IPS DF 4.7 (cell line): ENCODE results near the gene ACBD4.

Experiments used
- DNase-seq: peaks from one replicate; pipeline ENCODE4 v3.0.0-alpha.2; 2013; ENCODE audit warnings: low spot score; ENCODE audit errors: extremely low read depth

The ACBD4 gene

DNA sequence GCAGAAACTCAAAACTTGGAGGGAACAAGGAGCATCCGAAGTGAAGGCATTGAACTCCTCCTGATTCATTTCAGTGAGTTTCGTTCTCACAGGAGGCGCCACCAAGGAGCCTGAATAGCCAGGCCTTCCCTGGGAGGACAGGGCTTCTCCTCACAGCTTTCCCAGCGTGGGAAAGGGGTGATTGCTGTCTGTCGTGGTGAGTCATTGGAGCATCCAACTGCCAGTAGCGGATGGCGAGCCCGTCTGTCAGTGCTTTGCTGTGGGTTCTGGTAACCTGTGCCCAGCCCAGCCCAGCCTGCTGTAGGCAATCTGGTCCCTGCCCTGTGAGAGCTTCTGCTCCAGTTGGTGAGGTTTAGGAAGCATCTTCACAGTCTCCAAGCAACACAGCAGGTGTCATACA, 31.5 kb upstream of the ACBD4 start:
- DNase-seq: no peak

DNA sequence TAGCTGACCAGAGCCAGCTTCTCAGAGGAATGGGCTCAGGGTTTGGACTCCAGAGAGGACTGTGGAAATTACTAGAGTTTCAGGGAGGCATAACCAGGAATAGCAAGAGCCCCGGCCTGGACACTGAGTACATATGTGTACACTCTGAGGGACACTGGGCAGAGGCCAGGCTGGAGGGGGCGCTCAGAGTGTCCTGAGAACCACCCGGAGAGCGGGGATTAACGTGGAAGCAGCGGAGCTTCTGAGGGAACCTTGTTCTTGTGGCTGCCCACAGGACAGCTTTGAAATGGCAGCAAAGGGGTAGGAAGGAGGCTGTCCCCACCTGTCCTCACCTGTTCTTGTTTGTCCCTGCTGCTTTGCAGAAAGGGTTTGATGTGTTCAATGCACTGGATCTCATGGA, 31.0 kb upstream of the ACBD4 start:
- no peak for DNase-seq

DNA sequence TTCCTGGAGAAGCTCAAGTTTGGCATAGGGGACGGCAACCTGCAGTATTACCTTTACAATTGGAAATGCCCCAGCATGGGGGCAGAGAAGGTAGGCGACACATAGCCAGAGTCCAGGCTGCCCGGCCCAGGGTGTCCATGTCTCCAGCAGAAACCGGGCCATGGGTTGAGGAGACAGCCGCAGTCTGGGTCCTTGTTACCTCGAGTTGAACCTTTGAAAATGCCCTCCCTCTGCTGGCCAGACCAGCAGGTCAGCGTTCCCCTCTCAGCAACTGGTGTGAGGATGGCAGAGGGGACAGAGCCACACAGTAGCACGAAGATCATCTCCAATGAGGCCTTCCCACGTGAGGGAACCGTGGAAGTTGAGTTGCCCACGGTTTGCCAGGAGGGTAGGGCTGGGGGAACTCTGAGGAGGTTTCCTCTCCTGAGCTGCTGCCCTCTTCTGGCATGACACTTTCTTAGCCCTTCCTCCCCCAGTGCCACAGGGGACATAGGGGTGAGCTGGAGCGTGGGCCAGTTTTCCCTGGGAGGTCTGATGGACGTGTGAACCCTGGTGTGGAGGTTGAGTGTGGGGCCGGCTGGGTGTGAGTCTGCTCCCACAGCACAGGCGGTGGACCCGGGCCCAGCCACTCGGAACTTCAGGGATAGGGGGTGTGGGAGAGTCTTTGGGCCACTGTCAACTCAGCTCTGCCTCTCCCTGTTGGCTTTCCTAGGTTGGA, 30.4 kb upstream of the ACBD4 start:
- DNase-seq: no peak

DNA sequence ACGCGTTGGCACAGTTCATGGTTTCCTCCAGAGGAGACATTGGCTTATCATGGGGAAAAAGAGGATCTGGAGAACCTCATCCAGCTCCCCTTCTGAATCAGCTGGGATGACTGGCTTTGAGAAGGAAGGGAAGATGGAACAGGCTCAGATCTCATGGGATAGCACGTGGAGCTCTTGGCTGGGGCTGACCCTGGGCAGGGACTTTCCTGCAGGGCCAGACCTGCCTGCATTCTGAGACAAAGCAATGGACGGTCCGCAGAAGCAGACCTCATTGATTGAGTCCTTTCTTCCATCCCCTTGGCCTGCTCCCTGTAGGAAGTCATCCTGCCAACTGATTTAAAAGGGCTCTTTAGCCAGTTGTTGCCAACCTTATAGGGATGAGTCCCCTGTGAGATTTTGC, 29.4 kb upstream of the ACBD4 start:
- DNase-seq: no peak

DNA sequence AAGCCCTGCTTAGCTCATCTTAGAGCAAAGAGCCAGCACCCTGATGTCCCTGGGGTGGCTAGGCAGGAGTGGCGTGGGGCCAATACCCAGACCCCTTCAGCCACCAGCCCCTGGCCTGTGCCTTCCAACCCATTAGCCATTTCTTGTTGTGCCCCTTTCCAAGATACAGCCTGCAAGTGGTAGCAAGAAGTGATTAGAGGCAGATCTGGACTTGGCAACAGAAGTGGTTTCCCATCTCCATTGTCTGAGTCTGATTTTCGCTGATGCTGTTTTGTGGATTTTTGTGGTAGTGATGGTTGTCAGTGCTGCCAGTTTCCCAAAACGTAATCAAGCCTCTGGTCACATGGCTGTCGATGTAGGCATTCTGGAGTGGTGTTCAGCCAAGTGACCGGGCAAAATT, 28.9 kb upstream of the ACBD4 start:
- no peak for DNase-seq

DNA sequence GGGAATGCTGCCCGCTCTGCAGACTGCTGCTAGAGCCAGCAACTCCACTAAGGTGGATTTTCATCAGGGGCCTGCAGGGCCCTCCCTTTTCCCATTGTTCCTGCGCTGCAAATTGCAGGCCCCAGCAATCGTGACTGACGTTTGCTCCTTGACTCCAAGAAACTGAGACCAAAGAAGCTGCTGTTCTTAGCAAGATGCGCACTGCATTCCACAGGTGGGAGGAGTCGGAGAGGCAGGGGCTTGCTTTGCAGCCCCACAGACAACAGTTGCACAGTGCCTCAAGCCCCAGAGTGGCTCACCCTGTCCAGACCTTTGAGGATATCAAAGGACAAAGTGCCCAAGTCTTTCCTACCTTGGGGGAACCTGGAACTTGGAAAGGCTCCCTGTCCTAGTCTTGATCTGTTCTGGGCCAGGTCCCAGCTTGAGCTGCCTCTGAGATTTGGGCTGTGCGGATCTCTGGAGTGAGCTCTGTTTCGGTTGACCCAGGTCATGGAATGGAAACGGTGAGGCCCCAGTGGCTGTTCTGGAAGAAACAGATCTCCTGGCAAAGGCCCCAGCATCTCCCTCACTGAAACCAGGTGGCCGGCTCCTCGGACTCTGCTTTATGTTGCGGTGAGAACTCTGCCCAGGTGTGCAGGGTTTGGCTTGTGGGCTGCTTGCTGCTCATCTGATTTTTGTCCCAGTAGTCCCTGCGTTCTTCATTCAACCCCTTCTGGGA, 28.0 kb upstream of the ACBD4 start:
- no peak for DNase-seq

DNA sequence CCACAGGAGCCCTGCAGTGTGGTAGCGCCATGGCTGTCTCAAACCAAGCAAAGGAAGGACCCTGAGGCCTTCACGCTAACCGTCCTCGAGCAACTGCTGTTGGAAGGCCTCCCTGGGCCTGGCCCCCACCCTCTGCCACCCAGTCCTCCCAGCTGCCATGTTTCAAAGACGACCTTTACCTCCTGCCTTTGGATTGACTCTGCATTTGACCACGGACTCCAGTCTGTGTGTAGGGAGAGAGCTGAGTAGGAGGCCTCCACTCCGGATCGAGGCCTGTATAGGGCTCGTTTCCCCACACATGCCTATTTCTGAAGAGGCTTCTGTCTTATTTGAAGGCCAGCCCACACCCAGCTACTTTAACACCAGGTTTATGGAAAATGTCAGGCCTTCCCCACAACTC, 27.4 kb upstream of the ACBD4 start:
- no peak for DNase-seq

GRCh38 chr17:45108595-45109521, 26.6 kb upstream of the ACBD4 start:
- DNase-seq: no peak

DNA sequence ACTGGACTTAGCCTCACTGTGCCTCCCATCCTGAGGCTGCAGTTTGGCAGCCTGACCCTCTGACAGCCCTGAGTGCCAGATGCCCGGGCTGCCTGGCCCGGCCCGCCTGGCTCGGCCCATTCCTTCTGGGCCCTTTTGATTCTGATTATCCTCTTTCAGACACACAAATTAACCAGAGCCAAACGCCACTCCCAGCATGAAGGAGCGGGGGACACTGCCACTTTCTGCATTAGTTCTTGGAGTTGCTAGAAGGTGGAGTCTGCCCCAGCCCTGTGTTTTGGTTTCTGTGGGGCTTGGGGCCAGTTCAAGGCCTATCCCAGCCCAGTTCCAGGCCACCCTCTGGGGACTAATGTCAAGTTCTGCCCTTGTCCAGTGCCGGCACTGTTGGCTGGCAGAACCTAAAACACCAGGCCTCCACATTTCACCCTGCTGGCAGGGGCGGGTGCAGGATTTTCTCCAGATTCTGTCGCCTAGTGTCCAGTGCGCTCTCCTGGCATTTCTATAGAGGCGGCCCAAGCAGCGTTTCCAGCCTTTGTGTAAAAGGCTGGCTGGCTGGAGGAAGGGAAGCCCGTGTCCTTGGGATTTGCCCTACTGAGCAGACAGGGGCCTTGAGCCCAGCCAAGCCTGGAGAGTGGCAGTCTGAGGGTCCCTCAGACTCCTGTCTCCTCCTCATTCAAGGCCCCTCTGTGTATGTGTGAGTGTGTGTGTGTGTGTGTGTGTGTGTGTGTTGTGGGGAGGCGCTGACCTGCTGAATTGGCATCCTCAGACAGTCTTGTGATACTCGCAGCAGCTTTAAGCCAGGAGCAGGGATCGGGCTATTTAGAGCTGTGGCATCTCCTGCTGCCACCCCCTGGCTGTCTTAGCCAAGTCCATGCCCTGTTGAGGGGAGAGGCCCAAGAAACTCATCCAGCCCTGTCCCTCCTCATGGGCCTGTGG, 24.5 kb upstream of the ACBD4 start:
- no peak for DNase-seq

GRCh38 chr17:45111850-45112249, 23.6 kb upstream of the ACBD4 start:
- DNase-seq: no peak

DNA sequence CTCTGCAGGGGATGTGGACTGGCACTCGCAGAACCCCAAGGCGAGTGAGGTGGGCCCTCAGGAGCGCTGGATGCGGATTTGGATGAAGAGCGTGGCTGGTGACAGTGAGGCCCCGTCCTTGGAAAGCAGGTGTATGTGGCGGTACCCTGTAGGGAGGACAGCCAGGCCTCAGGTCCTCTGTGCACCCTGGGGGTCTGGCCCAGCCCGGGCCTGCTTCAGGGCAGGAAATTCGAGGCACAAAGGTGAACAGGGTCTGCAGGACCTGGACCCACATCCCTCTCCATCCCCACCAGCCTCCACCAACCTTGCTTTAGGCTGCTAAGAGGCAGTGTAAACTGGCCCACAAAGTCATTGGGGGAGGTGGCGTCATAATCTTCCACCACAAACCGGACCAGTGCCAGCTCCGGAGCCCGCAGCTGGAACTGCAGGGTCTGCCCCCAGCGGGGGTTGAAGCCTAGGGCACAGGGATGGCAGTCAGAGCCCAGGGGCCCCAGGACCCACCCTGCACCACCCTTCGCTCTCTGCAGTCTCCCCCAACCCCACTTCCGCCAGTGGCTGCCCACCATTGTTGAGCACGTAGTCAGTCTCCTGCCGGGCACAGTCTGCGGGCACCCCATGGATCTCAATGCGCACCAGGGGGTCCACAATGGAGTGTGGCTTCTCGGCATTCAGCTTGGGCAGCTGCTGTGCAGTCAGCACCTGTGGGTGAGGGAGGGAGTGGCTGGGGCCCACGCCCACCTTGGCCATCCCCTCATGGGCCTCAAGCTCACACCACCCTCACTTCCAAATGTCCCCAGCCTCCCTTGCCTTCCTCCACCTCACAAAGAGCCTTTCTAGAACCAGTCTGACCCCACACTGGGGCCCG, 22.7 kb upstream of the ACBD4 start:
- DNase-seq: no peak

DNA sequence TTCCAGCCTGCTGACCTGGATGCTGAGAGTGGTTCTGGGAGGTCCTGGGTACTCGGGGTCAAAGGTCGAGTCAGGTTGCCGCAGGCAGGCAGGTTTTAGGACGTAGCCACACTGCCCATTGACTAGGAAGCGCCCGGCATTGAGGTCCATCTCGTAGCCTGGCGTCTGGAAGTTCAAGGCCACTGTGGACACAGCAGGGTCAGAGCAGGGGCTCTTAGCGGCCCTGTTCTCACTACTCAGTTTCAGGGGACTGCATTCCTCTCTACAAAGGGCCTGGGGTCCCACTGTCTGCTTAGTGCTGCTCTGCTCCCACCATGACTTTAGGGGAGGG, 22.1 kb upstream of the ACBD4 start:
- no peak for DNase-seq

DNA sequence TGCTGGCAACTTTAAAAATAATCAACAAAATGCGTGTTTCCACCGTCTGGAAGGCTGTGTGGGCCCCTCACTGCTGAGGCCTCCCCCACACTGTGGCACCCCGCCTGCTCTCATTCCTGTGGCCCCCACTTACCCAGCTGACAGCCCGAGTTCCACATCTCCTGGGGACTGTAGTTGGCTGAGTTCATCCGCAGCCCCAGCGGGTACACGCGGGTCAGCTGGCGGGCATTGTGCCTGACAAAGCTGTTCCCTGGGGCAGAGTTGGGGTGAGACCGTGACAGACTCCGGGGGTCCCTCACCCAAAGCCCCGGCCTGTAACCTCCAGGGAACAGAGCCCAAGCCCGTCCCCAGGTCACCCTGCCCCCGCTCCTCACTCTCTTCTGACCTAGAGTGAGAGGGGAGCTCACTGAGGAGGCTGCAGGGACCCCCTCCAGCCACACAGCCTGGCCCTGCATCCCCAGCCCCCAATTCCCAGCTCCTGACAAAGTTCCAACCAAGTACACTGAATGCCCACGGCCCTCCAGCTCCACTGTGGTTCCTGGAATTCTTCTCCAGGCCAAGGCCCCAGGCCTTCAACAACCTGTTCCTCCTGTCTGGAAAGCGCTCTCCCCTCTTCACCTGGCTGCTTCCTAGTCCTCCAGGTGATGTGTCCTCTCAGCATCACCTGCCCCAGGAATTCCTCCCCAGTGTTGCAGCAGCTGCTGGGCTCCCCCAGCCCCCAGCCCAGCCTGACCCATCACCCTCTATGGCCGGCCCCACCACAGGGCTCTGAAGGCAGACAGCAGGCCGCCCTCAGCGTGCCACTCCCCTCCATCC, 21.2 kb upstream of the ACBD4 start:
- DNase-seq: no peak

GRCh38 chr17:45115015-45115625, 20.4 kb upstream of the ACBD4 start:
- DNase-seq: no peak

DNA sequence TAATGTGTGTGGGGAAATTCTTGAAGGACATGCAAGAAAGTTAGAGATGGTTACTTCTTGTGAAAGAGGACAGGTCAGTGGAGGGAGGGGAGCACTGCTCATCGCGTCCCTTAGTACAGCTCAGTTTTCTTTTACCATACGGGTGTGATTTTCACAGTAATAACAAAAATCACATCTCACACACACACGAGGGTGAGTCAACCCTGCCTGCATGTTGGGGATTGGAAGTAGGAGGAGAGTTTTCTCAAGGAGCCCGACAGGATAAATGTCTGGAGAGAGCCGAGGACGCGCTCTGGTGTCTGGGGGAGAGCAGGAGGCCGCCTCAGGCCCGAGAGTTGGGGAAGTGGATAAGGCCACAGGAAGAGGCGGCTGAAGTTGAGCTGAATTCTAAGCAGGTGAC, 19.6 kb upstream of the ACBD4 start:
- DNase-seq: no peak

DNA sequence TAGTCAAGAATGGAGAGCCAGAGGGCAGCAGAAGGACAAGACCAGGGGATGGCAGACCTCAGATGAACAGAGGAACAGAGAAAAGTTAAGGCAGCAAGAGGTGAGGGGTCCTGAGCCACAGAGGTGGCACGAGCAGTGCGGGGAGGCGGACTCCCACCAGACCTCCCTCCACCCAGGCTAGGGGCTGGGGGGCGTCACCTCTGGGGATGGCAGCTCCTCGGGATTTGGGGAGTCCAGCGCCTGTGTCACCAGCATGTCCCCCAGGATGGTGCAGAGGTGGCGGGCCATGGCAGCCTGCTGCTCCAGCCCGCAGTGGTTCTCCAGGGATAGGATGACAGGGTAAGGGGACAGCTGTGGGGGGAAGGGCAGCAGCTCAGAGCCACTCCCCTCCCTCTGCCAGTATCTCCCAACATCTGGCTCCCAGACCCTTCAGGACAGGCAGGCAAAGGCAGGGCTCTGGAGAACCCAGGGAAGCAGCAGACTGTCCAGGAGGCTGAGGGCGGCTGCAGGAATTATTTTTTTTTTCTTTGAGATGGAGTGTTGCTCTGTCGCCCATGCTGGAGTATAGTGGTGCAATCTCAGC, 19.0 kb upstream of the ACBD4 start:
- DNase-seq: no peak

- DNase-seq: no peak
Observed at GRCh38 chr17:45117334-45117733, 18.2 kb upstream of the ACBD4 start.

DNA sequence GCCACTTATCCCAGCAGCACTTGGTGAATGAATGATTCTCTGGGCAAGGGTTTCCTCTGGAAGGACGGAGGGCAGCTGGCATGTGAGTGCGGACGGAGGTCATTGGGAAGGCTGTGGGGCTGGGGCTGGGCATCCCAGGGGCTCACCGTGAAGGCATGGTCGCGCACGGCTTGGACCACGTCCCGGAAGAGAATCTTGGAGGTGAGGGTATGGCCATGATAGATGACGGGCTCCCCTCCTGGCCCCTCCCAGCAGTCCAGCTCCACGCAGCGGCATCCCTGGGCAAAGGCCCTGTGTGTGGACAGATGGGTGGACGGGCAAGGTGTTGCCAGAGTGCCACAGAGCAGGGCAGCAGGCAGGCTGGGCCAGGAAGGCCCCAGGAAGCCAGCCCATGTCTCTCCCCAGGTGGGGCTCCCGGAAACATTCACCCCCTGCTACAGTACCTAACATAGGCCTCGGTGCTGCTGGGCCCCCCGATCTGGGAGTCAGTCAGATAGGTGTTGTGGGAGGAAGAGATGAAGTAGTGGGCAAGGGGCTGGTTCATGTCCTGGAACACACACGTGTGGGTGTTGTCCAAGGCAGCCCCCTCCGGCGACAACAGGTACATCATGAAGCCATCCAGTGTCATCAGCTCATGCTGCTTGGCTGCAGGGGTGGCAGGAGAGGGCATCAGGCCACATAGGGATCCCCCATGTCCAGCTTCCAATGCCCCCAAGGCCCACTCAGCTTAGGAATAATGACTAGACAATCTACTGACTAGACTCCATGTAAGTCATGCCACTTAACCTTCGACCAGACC, 17.4 kb upstream of the ACBD4 start:
- no peak for DNase-seq
